GM19193 (cell line): Measurements from ENCODE around the gene MYOF.

Experiments
- POLR2A ChIP-seq: IDR thresholded peaks from 4 replicates; pipeline ENCODE4 v1.6.1; 2011; ENCODE audit not compliant: insufficient read depth, insufficient read length; ENCODE audit errors: extremely low read depth

The MYOF gene

GRCh38 chr10:93464776-93465388 lies 17.3 kb downstream of the MYOF start:
- no peak for TF ChIP-seq POLR2A

- TF ChIP-seq POLR2A: no peak
Measured at GRCh38 chr10:93463723-93464476, 18.2 kb downstream of the MYOF start.

- TF ChIP-seq POLR2A: no peak
Measured at GRCh38 chr10:93462881-93463280, 19.3 kb downstream of the MYOF start.

GRCh38 chr10:93462371-93462770 lies 19.8 kb downstream of the MYOF start:
- no peak for TF ChIP-seq POLR2A

GRCh38 chr10:93461807-93462178 lies 20.3 kb downstream of the MYOF start:
- no peak for TF ChIP-seq POLR2A

DNA sequence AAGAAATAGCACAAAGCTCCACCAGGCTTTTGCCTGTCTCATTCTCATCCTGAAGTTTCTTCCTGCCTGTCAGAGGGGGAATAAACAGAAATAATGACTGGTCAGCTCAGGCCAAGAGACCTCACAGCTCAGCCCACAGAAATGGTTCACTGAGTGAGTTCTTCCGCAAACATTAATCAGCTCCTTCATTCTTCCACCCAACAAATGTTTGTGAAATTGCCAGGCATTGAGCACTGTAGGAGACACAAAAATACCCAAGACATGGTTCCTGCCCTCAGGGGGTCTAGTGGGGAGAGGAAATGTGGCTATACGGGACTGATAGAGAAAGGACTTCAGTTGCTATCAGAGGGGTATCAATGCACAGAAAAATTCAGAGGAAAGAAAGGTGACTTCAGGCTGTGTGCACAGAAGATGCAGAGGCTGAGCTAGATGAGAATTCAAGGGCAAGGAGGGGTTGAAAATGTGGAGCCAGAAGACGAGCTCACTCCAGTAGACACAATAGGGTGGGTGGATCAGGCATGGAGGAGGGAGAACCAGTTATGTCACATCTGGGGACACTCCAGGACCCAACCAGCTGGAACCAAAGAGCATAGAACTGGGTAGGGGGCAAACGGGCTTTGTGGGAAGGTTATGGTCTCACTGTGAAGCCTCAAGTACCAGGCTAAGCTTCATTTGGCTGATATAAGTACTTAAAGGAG lies 20.9 kb downstream of the MYOF start:
- no peak for TF ChIP-seq POLR2A

- TF ChIP-seq POLR2A: no peak
Measured at GRCh38 chr10:93459466-93459865, 22.7 kb downstream of the MYOF start.

- TF ChIP-seq POLR2A: no peak
Measured at GRCh38 chr10:93458821-93459257, 23.3 kb downstream of the MYOF start.

DNA sequence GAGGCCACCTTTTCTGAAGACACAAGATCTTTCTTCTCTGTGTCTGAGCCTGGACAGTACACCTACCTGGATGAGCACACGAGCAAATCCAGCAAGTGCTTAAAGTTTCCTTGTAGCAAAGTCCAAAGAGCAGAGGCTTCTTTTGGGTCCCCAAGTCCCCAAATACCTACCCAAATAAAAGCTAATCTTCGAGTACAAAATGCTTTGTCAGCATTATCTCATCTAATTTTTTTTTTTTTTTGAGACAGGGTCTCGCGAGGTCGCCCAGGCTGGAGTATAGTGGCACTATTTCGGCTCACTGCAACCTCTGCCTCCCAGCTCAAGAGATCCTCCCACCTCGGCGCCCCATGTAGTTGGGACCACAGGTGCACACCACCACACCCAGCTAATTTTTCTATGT lies 24.6 kb downstream of the MYOF start:
- no peak for TF ChIP-seq POLR2A

DNA sequence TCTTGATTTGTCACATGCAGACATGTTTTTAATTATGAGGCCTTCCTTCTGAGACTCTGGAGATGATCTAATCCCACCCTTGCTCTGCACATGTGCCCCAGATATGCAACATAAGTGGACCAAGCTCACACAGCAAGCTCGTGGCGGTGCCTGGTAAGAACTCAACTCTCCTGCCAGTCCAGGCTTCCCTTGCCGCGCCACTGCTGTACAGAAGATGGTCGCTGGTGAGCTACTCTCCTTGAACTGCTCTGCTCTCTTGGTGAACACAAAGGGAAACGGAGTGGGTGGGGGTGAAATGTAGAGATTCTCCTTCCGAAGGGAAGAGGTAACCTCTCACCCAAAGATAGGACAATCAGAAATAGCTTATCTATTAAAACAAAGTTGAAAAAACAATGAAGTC lies 25.7 kb downstream of the MYOF start:
- TF ChIP-seq POLR2A: no peak

DNA sequence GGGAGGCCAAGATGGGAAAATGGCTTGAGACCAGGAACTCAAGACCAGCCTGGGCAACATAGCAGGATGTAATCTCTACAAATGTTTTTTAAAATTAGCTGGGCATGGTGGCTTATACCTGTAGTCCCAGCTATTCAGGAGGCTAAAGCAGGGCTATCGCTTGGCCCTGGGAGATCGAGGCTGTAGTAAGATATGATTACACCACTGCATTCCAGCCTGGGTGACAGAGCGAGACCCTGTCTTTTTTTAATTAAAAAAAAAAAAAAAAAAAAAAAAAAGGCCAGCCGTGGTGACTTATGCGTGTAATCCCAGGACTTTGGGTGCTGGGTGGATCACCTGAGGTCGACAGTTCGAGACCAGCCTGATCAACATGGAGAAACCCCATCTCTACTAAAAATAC lies 27.4 kb downstream of the MYOF start:
- TF ChIP-seq POLR2A: no peak

GRCh38 chr10:93454146-93454545 lies 28.0 kb downstream of the MYOF start:
- TF ChIP-seq POLR2A: no peak

DNA sequence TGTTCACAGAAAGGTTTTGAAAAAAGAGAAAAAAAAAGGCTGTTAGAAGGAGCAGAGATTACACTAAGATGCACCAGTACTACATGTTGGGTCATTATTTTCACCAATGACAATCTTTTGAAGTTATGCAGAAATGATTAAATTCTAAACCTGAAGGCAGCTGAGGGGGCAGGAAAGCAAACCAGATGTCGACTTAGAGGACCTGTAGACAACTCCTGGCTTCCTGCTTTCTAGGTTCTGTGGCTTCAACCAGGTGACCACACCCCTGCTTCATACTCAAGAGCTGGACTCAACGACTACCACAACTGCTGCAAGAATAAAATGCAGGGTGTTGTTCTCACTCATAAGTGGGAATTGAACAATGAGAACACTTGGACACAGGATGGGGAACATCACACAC lies 30.0 kb downstream of the MYOF start:
- no peak for TF ChIP-seq POLR2A

DNA sequence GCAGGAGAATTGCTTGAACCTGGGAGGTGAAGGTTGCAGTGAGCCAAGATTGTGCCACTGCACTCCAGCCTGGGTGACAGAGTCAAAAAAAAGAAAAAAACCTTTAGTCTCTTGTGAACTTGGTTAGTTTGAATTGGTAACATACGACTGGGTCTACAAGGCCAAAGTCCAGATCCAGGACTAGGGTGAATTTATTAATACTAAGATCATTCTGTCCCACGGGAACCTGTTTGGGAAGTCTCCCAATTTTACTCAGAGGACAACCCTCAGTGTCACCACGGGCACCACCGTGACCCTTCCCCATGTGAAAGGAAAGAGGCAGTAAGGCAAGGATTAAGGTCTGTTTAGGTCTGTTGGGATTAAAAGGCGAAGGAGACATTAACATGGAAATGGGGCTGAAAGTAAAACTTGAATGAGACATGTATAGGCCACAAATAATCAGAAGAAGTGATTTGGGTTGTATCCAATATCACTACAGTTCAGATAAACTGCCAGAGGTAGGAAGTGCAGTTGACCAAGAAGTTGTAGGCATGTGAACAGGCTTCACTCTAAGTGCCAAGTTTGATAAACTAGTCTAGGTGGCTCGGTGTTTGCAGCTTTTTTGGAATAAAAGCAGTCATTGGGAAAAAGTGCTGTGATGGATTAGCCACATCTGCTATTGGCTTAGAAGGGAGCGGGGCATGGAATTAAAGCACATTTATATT lies 30.7 kb downstream of the MYOF start:
- TF ChIP-seq POLR2A: no peak

DNA sequence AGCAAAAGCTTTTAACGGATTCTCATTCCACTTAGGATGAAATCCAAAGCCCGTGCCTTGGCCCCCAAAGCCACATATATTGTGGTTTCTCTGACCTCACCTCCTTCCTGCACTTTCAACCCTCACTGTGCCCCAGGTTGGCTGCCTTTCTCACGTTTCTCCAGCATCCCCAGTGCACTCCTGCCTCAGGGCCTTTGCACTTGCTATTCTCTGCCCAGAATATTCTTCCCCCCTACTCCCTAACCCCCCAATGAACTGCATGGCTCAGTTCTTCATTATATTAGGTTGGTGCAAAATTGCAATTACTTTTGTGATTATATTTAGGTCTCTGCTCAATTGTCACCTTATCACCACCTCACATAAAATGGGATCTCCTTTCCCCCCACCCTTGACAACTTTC lies 34.2 kb downstream of the MYOF start:
- no peak for TF ChIP-seq POLR2A
